Heart left ventricle (tissue), 16 donors: ENCODE results near the gene DDX59. TPM values are rescaled to one million over a fixed set of nuclear protein-coding genes. Genes with fewer than 3 reads are reported as not detected.

Experiments used
- ATAC-seq, 4 donors: fragments of 200-7000 bp; cut with Tn5 transposase; one replicate each; pipeline ENCODE4 v1.9.1; 2020 to 2022; ENCODE audit warnings: moderate library complexity in 4 of 4, mild to moderate bottlenecking in 3 of 4, moderate number of reproducible peaks in 1 of 4
- DNase-seq, 5 donors: peaks; one replicate each; pipeline ENCODE4 v3.0.0-alpha.2; 2020
- H3K27ac ChIP-seq, 12 donors: fragments of 200-600 bp; sonication (generic) in 4 of 12; one replicate each; pipeline versions ENCODE4 v1.5.0 to v1.8.0; 2016 to 2022; ENCODE audit warnings: mild to moderate bottlenecking in 2 of 12
- H3K27me3 ChIP-seq, 9 donors: fragments of 200-600 bp; sonication (generic) in 2 of 9; one replicate each; pipeline versions ENCODE4 v1.5.1 to v1.8.0; 2016 to 2022; ENCODE audit warnings: mild to moderate bottlenecking in 3 of 9
- H3K36me3 ChIP-seq, 9 donors: fragments of 200-600 bp; sonication (generic) in 2 of 9; one replicate each; pipeline versions ENCODE4 v1.5.0 to v1.8.0; 2018 to 2022; ENCODE audit warnings: mild to moderate bottlenecking in 2 of 9
- H3K4me1 ChIP-seq, 12 donors: fragments of 200-600 bp; sonication (generic) in 4 of 12; one replicate each; pipeline versions ENCODE4 v1.5.0 to v1.8.0; 2016 to 2022; ENCODE audit warnings: mild to moderate bottlenecking in 3 of 12
- H3K4me3 ChIP-seq, 12 donors: fragments of 200-600 bp; sonication (generic) in 4 of 12; one replicate each; pipeline versions ENCODE4 v1.5.0 to v1.8.0; 2017 to 2022; ENCODE audit warnings: mild to moderate bottlenecking in 9 of 12, moderate library complexity in 4 of 12
- H3K9me3 ChIP-seq, 12 donors: fragments of 200-600 bp; sonication (generic) in 4 of 12; one replicate each; pipeline versions ENCODE4 v1.5.0 to v1.8.0; 2016 to 2022; ENCODE audit warnings: mild to moderate bottlenecking in 1 of 12
- CTCF ChIP-seq, 12 donors: fragments of 200-600 bp; sonication (generic) in 4 of 12; IDR thresholded peaks; one replicate each; pipeline versions ENCODE4 v1.5.0 to v1.8.0; 2018 to 2022; ENCODE audit warnings: antibody characterized with exemption in 12 of 12, mild to moderate bottlenecking in 5 of 12
- POLR2A ChIP-seq, 2 donors: fragments of 450-650 bp; IDR thresholded peaks; one replicate each; pipeline ENCODE4 v1.6.1; 2017; ENCODE audit warnings: antibody characterized with exemption in 2 of 2, mild to moderate bottlenecking in 2 of 2, moderate library complexity in 2 of 2
- WGBS, 4 donors: extraction: QIAGEN DNeasy Blood & Tissue Kit in 2 of 4; methylation state at CpG; one replicate each; pipeline versions ENCODE4 v1.1.5 to v1.1.7; 2013 to 2018; 5-methylcytosine and 5-hydroxymethylcytosine counted together
- intact Hi-C, 10 donors: fragments of 100-400 bp; cut with DNase I; formaldehyde crosslinking; loops; one replicate each; pipeline versions ENCODE4 v1.11.1 to v1.14.2; 2022
- polyA plus RNA-seq, 2 donors: library from polyadenylated mRNA; stranded (reverse); fragments of 200-250 nt; gene quantifications; one replicate each; pipeline ENCODE4 v1.2.3, GENCODE V29; 2013
- total RNA-seq, 9 donors: library from RNA; depleted of rRNA in 2 of 9; stranded (reverse); fragments of >200 nt in 2 of 9; fragmentation: NEBNext Ultra II Directional in 3 of 9; extraction: Animal tissue kit (Norgen Biotek cat#: 25700) in 3 of 9; gene quantifications; one replicate each; pipeline versions ENCODE4 v1.1.0 to v1.2.4, GENCODE V29; 2016 to 2023
- donor health status: ischemic (EF 13 %, LVEDD 7.1; RV severe dilation, severe dysfunction).
- donor health status: healthy with polysubstance abuse.
- donor health status: DM: no; HTN: yes; CAD: no.
- donor health status: DM: no; HTN: no; CAD: no.
- donor health status: ischemic (EF 25% LVEDD 6.9; RV normal size, moderate dysfunction).
- donor health status: ischemic (EF 25% LVEDD 5.7; RV mildly dilated, moderate dysfunction).
- donor health status: healthy.
- donor health status: DM: yes; HTN: yes; CAD: no.
- donor health status: ischemic (EF 35%, LVEDD 5.7; RV mildly dilated, moderate dysfunction).
- donor health status: nonischemic (EF 11% LVEDD 7.7; RV severe dilation, severe dysfunction).
- donor health status: DM: yes; HTN: yes; CAD: no.
- donor health status: PGD.
- donor health status: ischemic (EF 29% LVEDD 5.4; RV normal size, mild dysfunction).
- donor health status: nonischemic (EF 23%, LVEDD 6.1; RV moderate dilation, normal function).

Gene DDX59
- total and polyA plus RNA-seq, 11 donors = 10.0 to 21.6 (median 15.5) TPM

- Histone ChIP-seq H3K27ac (no peak overlapping the region), H3K27me3 (no peaks in the 10 kb centered on the region), H3K4me1 (no peaks in the 10 kb centered on the region), H3K9me3 (no peaks in the 10 kb centered on the region), H3K4me3 (no peak overlapping the region), H3K36me3 (no peaks in the 10 kb centered on the region)
- intact Hi-C loops = no loop called here
- TF ChIP-seq POLR2A (IDR thresholded peaks at IDR 0.05) = no peak
- no peak for TF ChIP-seq CTCF (IDR thresholded peaks at IDR 0.05)
- 89 to 93% (median 91%) methylated on average over 1 of the region's 1 CpG for WGBS, 4 donors
- DNase-seq (no peak), ATAC-seq (no peak)
These were observed 22.6 kb upstream of the DDX59 start for GRCh38 chr1:200692316-200692715.

- Histone ChIP-seq H3K36me3 (no peaks in the 10 kb centered on the region), H3K27me3 (no peaks in the 10 kb centered on the region), H3K9me3 (no peaks in the 10 kb centered on the region), H3K4me1 (no peaks in the 10 kb centered on the region), H3K27ac (no peak overlapping the region), H3K4me3 (no peak overlapping the region)
- TF ChIP-seq POLR2A (IDR thresholded peaks at IDR 0.05) (no peak), CTCF (IDR thresholded peaks at IDR 0.05) (no peak)
- DNase-seq = no peak
- intact Hi-C loops = no loop called here
- 28 to 56% (median 32%) methylated on average over 2 of the region's 2 CpGs for WGBS, 4 donors
- no peak for ATAC-seq
These were observed 16.9 kb upstream of the DDX59 start for GRCh38 chr1:200686620-200687019.

GRCh38 chr1:200684015-200684414 is 14.3 kb upstream of the DDX59 start:
- TF ChIP-seq CTCF (IDR thresholded peaks at IDR 0.05) = no peak
- no peak for TF ChIP-seq POLR2A (IDR thresholded peaks at IDR 0.05)
- H3K36me3 ChIP-seq = no peaks in the 10 kb centered on the region
- intact Hi-C loops = loop anchor here in 1 of 10 donors (5.0 kb wide), 1 partner anchor 43 kb away; no protein-coding TSS in a partner anchor
- DNase-seq = no peak
- H3K27me3 ChIP-seq = no peaks in the 10 kb centered on the region
- H3K9me3 ChIP-seq = no peaks in the 10 kb centered on the region
- peaks cover 0 to 5% (median 0%) of the 10 kb centered on the region in 12 donors for H3K4me1 ChIP-seq
- H3K4me3 ChIP-seq = no peak overlapping the region
- WGBS, 4 donors = 70 to 82% (median 71%) methylated on average over 4 of the region's 4 CpGs
- no peak overlapping the region for H3K27ac ChIP-seq
- ATAC-seq = no peak

- Histone ChIP-seq H3K4me1 (peaks cover 0 to 5% (median 0%) of the 10 kb centered on the region in 12 donors), H3K27ac (no peak overlapping the region), H3K27me3 (no peaks in the 10 kb centered on the region), H3K9me3 (no peaks in the 10 kb centered on the region), H3K36me3 (no peaks in the 10 kb centered on the region), H3K4me3 (no peak overlapping the region)
- intact Hi-C loops = loop anchor here in 1 of 10 donors (5.0 kb wide), 1 partner anchor 44 kb away; no protein-coding TSS in a partner anchor
- DNase-seq = no peak
- no peak for ATAC-seq
- WGBS, 4 donors = 0 to 57% (median 1%) methylated on average over 1 of the region's 1 CpG
- no peak for TF ChIP-seq POLR2A (IDR thresholded peaks at IDR 0.05)
- no peak for TF ChIP-seq CTCF (IDR thresholded peaks at IDR 0.05)
These were observed 13.6 kb upstream of the DDX59 start for GRCh38 chr1:200683298-200683697.
